EL (cell line): ENCODE results near the gene DDX27.

Experiments used
- DNase-seq: peaks from one replicate; pipeline ENCODE4 v3.0.0-alpha.2; 2016

DDX27 gene

DNA sequence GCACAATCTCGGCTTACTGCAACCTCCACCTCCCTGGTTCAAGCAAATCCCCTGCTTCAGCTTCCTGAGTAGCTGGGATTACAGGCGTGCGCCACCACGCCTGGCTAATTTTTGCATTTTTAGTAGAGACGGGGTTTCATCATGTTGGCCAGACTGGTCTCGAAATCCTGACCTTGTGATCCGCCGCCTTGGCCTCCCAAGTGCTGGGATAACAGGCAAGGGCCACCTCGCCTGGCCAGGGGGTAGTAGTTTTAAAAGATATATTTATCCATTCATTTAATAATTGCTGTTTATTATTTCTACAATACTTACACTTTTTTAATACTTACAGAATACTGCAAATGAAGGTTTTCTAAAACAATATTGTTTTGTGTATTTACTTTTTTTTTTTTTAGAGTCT is 15.5 kb upstream of the DDX27 start:
- no peak for DNase-seq

DNA sequence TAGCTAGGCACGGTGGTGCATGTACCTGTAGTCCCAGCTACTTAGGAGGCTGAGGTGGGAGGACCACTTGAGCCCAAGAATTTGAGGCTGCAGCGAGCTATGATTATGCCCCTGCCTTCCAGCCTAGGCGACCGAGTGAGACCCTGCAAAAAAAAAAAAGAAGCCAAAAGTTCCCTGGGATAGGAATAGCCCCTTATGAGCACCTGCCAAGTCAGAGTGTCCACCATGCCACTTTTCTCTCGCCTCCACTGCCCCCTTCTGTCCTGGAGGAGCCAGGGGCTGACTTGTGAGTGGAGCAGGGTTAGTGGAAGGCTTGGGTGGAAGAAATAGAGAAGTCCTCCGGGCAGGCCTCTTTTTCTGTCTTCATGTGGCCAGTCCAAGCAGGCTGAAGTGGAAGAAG is 12.1 kb upstream of the DDX27 start:
- no peak for DNase-seq

DNA sequence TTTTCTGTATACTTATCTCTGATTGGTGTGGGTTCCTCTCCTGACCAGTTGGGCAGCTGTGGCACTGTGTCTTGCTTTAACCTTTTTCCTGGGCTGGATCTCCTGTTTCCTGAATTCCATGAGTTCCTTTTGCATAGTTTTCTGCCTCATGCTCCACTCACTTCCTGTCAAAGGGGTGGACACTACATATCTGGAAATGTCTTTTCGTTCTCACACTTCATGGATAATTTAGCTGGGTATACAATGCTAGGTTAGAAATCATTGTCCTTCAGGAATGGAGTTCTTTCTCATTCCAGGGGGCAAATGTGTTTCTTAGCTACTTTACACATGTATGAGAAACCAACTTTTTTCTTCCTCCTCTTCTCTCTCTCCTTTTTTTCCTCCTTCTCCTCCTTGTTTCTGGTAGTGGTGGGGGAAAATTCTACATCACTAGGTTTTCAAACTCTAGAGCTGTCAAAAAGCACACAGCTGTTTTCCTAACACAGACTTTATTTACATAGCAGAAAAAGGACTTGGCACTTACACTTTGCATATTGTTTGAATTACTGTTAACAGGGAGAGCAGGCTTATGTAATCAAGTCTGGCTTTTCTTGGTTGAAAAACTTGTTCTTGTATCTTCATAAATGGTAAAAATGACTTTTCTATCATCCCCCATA is 9.0 kb upstream of the DDX27 start:
- peak; percentile 36 for DNase-seq

DNA sequence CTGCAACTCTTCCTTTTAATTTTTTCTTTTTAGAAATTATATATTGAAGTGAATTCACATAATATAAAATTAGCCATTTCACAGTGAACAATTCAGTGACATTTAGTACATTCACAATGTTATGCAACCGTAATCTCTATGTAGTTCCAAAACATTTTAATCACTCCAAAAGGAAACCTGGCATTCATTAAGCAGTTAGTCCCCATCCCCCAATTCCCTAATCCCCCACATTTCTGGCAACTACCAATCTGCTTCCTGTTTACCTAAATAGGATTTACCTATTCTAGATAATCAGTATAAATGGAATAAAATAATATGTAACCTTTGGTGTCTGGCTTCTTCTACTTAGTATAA is 8.5 kb upstream of the DDX27 start:
- DNase-seq: no peak

DNA sequence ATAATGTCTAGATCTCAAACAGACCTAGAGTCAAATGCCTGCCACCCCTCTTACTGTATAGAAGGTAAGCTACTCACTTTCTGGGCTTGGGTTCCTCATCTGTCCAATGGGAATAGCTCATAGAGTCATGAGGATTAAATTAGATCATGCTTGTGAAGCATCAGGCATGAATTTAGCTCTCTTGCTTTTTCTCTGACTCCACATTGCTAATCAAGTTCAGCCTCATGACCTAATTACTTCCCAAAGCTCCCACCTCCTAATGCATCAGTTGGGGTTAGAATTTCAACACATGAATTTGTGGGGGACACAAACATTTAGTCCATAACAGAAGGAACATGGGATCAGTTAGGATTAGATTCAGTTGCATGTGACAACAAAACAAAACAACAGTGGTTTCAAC is 4.6 kb upstream of the DDX27 start:
- no peak for DNase-seq

DNA sequence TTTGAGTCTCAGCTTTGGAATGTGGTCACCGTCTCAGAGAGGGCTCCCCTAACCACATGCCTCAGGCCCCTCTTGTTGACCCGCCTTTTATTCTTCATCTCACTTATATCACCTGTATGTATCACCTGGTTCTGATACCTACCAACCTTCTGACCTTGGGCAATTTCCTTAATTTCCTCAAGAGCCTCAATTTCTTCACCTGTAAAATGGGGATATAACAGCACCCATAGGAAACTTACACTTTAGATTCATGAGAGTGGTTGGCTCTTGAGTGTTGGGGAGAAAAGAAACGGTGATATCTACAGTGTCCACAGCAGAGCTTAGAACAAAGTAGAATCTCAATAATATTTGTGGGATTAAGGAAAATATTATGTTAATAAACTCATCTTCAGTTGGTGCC is 4.0 kb upstream of the DDX27 start:
- DNase-seq: no peak

DNA sequence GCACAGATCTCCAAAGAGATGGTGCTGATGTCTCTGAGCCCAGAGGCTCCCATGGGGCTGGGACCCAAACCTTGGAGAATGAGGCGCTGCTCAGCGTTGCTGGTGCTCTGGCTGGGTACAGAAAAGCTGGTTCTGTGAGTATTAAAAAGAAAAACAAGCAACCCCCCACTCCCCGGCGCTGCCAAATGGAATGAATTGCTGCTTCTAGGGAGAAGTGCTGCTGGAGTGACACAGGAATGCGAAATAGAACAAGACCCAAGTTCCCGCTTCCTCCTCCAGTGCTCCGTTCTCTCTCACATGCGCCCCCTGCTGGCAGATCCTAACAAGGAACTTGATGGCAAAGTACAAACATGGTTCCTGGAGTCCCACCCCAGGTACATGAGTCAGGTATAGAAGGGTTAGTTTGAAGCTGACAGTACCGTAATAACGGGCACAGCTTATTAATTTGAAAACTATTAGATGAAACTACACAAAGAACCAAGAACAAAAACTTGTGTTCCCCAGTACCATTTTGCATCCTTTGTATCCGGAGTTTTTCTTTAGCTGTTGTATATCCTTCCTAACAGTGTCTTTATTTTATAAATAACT is 2.1 kb upstream of the DDX27 start:
- peak; percentile 90 for DNase-seq

DNA sequence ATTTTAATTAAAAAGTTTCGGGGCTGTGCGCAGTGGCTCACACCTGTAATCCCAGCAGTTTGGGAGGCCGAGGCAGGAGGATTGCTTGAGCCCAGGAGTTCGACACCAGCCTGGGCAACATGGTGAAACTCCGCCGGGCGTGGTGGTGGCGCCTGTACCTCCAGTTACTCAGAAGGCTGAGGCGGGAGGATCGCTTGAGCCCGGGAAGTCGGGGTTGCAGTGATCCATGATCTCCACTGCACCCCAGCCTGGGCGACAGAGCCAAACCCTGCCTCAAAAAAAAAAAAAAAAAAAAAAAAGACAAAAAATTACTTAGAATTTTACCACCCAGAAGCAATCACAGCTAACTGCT is 501 bp upstream of the DDX27 start:
- DNase-seq: peak; percentile 10

DNA sequence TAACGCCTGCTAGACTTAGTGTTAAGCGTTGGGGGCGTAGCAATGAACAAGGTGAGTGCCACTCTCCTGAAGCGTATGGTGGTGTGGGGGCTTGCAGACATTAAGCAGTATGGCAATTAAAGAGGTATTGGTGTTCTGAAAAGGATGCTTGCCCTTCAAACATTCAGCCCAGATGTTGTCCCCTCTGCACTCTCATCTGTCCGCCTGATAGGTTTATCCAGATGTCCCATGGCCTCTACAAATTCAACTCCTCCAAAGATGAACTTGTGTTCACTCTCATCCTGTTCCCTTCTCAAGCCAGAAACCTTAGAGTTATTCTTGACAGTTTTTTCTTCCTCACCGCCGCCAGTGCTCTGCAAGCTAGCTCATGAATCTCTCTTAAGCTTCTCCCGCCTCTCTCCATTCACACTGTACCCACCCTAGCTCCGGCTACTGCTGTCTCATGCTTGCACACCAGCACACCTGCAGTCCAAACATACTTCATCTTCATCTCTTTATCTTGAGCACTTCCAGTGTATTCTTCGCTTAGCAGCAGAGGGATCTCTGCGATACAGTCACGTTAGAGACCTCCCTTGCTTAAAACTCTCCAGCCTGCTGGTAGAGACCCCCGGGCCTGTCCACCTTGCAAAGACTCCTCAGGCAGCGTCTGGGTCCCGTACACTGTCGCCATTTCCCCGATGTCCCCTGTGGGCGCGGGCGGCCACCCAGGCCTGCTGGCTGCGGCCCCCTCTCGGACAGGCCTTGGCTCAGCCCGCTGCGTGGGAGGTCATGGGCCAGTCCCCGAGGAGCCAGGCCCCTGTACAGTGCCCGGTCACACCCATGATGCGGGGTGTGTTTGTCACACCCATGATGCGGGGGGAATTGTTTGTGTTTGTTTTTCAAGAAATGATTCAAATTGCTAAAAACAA is 962 bp downstream of the DDX27 start:
- DNase-seq: no peak

DNA sequence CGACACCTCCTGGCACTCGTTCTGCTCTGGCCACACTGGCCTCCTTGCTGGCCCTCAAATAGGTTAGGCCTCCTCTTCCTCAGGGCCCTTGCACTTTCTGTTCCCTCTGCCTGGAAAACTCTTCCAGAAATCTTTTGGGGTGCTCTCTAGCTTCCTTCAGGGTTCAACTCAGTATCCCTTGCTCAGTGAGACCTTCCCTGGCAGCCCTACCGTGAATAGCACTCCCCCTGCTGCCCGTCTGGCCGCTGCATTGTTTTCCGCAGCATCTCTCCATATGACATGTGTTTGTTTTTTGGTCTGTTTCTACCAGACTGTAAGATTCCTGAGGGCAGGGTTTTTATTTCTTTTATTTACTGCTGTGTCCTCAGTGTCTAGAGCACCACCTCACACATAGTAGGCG is 6.7 kb downstream of the DDX27 start:
- DNase-seq: no peak

DNA sequence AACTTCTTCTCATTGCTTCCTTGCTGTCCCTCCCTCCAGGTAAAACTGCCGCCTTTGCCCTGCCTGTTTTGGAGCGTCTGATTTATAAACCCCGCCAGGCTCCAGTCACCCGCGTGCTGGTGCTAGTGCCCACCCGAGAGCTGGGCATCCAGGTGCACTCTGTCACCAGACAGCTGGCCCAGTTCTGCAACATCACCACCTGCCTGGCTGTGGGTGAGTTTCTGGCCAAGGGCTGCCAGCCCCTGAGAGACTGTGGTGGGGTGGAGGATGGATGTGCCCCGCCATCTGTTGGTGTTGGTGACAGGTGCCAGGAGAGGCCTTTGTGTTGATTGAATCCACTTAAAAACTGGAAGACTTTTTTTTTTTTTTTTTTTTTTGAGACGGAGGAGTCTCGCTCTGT is 9.5 kb downstream of the DDX27 start:
- DNase-seq: no peak

DNA sequence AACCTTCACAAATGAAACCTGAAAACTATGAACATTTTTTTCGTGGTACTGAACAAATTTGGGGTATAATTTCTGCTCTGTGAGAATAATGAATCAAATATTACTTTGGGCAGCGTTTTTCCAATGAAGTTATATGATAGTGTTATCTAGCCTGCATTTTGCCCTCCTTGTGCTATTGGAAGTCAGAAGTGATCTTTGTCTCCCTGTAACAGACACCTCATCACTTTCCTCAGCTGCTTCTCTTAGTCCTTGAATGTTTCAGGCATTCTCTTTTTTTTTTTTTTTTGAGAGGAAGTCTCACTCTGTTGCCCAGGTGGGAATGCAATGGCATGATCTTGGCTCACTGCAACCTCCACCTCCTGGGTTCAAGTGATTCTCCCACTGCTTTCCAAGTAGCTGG is 10.2 kb downstream of the DDX27 start:
- no peak for DNase-seq

DNA sequence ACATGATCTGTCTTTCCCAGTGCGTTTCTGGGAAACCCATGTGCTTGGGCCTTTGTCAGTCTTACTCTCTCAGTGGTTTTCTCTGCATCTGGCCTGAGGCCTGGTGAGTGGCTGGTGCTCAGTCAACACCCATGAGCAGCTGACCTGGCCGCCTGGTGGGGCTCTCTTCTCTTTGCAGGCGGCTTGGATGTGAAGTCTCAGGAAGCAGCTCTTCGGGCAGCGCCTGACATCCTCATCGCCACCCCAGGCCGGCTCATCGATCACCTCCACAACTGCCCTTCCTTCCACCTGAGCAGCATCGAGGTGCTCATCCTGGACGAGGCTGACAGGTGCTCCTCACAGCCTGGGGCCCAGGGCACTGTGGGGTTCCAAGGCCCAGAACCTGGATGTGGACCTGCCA is 10.8 kb downstream of the DDX27 start:
- no peak for DNase-seq

DNA sequence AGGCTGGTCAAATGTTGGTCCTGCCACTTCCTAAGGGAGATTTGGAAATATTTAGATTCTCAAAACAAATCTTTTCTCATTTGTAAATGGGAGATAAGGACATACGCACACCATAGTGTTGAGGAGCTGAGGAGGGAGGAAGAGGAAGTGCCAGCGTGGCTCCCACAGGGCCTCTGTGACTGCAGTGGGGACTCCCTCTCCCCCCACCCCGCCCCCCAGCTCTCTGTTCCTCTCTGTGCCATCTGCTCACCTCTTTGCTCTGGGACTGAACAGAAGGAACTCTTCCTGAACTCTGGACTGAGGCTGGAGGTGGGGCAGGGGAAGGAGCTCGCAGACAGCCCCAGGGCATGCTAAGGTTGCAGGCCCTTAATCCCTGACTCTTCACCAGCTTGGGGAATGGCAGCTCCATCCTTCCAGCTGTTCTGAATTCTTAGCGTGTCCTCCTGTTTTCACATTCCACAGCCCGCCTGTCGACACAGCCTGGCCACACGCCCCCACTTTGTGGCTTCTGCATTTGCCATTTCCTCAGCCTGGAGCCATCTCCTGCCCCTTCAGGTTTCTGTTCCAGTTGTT is 11.4 kb downstream of the DDX27 start:
- peak; percentile 76 for DNase-seq

DNA sequence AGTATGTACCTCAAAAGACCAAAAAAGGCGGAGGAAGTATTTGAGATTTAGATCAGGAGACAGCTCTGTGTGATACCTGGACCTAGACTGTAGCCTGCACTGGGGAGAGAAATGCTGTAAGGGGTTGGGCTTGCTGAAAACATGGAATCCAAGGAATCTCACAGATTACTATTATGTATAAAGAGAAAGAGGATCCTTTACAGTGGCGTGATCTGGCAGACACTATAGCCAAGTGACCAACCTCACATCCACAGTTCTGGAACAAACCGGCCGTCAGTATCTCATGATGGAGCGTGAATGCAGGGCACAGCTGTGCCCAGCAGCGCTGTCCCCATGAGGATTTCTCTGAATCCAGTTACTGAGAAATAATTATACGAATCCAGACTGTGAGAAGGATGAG is 12.3 kb downstream of the DDX27 start:
- DNase-seq: no peak

DNA sequence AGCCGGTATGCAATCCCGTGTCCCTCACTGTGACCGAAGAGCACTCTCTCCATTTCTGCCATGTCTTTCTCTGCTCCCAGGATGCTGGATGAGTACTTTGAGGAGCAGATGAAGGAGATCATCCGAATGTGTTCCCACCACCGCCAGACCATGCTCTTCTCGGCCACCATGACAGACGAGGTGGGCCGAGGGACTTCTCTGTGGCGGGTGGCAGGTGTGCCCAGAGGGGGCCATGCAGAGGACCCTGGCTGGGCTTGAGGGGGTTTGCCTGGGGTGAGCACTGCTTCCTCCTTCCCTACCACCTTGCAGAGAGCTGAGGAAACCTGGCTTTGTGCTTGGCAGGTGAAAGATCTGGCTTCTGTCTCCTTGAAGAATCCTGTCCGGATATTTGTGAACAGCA is 14.0 kb downstream of the DDX27 start:
- no peak for DNase-seq

DNA sequence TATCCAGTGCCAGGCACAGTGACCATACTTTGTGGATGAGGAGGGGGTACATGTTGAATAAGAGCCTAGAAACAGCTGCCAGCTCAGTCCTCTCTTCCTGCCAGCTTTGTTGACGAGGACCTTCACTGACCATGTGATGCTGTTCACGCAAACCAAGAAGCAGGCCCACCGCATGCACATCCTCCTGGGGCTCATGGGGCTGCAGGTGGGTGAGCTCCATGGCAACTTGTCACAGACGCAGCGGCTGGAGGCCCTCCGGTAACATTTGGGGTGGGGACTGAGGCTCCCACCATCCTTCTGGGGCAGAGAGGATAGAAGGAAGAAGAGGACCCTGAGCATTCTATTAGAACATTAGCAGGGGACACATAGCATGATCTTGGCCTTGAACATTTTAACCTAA is 15.6 kb downstream of the DDX27 start:
- DNase-seq: no peak

DNA sequence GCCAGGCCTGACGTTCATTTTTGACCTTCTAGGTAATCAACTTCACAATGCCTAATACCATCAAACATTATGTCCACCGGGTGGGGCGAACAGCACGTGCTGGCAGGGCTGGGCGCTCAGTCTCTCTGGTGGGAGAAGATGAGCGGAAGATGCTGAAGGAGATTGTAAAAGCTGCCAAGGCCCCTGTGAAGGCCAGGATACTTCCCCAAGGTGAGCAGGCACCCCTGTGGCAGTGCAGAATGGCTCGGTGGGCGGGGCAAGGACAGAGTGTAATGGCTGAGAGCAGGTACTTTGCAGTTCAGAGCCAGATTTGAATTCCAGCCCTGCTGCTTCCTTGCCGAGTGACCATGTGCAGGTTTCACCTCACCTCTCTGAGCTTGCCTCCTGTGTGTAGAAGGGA is 17.1 kb downstream of the DDX27 start:
- DNase-seq: no peak

DNA sequence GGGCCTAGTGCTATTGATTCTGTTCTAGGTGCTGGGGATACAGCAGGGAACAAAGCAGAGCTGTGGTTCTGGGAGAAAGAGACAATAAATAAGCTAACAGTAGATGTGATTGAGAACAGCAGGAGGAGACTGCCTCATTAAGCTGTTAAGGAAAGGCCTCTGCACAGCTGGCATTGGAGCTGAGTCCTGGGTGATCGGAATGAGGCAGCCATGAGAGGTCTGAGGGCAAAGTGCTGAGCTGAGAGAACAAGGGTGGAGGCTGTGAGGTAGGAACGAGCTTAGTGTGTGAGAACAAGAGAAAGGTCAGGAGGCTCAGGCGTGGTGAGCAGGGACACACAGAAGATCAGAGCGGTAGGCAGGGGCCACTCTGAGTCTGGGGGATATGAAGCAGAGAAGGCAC is 18.3 kb downstream of the DDX27 start:
- DNase-seq: no peak

DNA sequence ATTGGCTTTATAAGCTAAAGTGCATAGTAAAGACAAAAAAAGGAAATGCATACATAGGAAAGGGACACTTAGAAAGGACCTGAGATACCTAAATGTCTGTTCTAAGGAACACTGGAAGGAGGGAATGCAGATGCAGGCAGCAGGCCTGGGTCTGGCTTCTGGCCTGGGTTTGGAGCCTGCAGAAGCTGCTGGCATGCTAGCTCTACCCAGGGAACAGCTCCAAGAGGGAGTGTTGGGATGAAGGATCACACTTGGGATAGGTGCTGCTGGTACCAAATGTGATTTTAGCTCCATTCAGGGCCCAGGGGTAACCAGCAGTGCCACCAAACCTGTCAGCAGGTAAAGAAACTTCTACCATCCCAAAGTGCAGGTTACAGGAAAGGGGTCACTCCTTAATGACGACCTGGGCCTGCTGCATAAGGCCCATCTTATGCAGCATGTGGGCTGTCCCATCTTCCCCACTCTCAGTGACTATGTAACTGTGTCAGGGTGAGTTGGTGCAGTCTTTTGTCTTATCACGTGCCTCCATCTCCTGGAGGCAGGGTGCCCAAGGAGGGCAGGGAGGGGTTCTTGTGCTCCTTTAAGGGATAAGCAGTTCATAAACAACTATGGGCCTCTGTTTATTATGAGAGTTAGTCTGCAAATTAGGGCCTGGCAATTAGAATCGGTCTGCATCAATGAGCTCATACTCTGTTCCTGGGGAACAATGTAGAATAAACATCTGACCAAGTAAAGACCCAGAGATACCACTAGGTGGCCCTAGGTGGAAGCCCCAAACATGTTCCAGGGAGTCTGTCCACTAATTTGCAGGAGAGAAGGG is 26.9 kb downstream of the DDX27 start:
- DNase-seq: peak; percentile 57

DNA sequence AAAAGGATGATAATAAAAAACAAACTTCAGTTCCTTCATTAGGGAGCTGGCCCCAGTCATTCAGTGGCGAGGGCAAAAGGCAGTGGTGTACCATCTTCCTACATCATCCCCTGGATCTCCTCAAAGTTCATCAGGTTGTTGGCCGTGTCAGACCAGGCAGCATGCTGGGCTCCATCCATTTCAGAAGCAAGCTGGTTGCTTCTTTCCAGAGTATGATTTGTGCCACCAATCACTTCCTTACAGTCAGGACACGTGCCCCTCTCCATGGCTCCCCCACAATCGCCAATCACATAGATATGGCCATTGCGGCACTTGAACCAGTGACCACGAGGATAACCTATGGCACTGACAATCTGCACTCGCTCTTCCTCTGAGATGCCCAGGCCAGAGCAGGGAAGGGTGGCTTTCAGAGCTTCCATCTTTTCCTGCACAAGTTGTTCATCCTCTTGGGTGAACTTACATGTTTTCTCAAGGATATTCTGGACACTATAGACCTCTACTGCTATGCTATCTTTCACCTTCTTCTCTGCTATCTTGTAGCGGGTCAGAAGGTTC is 28.0 kb downstream of the DDX27 start:
- DNase-seq: no peak

DNA sequence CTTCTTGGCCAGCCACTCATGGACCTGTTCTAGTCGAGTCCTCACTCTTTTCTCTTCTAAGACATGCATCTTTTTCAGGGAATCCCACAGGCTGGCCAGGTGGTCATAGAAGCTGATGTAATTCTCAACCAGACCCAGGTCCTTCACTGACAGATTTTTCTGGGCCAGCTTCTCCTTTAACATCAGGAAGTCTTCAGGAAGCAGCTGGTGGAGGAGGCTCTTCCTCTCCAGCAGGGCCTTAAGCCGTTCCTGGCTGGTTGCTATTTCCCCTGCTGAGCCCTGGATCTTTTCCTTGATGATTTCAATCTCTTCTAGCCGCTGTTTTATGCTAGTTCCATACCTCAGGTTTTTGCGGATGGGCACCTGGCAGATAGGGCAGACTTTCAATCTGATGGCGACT is 28.6 kb downstream of the DDX27 start:
- no peak for DNase-seq

DNA sequence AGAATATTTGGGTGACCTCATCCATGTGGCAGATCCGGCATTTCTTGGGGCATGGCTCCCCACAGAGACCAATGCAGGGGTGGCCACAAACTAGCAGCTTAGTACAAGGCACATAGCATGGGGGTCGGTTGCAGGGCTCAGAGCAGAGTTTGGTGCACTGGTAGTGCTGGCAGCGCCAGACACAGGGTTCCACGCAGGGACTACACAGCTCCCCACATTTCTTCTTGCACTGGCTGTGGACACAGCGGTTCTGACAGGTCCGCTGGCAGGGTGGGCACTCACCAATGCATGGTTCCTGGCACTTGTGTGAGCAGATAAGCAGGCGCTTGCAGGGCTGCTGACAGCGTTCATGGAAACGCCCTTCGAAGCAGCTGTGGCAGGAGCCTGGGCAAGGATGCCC is 29.1 kb downstream of the DDX27 start:
- no peak for DNase-seq
